Hair follicular keratinocyte (primary cell): ENCODE measurements around the gene RGMB. TPM values are rescaled to one million over a fixed set of nuclear protein-coding genes. Genes with fewer than 3 reads are reported as not detected.

Experiments used
- total RNA-seq: library from RNA; depleted of rRNA; stranded (reverse); fragments of >200 nt; gene quantifications from 2 replicates; pipeline ENCODE4 v1.2.3, GENCODE V29; 2015

RGMB gene, protein sequence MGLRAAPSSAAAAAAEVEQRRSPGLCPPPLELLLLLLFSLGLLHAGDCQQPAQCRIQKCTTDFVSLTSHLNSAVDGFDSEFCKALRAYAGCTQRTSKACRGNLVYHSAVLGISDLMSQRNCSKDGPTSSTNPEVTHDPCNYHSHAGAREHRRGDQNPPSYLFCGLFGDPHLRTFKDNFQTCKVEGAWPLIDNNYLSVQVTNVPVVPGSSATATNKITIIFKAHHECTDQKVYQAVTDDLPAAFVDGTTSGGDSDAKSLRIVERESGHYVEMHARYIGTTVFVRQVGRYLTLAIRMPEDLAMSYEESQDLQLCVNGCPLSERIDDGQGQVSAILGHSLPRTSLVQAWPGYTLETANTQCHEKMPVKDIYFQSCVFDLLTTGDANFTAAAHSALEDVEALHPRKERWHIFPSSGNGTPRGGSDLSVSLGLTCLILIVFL
- 37.3 and 40.4 TPM in 2 replicates for total RNA-seq

DNA sequence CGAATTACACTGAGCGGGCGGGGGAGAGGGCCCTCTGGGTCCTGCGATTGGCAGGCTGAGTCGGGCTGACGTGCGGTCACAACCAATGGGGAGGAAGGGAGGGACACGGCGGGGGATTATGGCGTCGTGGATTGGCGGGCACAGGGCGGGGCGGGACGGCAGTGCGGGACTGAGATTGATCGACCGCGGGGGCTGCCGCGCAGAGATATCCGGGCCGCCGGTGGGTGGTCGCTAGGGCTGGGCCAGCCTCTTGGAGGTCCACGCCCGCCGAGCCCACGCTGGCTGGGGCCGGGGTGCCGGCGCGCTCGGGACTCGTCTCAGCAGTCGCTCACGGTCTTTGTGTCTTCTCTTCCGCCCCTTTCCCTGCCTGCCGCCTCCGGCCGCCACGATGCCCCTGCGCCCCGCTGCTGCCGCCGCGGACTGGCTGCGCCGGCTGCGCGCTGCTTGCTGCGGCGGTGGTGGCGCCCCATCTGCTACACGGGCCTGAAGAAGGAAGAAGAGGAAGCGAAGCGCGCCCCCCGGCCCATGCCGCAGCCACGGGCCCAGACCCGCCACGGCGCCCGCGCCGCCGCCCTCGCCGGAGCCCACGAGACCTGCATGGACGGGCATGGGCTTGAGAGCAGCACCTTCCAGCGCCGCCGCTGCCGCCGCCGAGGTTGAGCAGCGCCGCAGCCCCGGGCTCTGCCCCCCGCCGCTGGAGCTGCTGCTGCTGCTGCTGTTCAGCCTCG, at the start of gene RGMB:
Gene RGMB, plus strand, starts transcription at position 200 of the 728 bp plus-strand sequence. Its CDS starts 408 bp downstream, at position 608.

Other genes with a start within 250 kb of the RGMB start
- 16.9 and 22.9 TPM in 2 replicates for gene CHD1, start 155.3 kb downstream of the RGMB start, total RNA-seq